Astrocyte (in vitro differentiated cells and primary cell): ENCODE data around the gene F13B.

ENCODE experiments used
- EZH2 ChIP-seq: IDR thresholded peaks from 2 replicates; pipeline ENCODE4 v1.6.1; 2012; ENCODE audit warnings: mild to moderate bottlenecking, low read length, inconsistent platforms; ENCODE audit not compliant: insufficient read depth
- TF ChIP-seq, protein P1 (sequence below): IDR thresholded peaks from 2 replicates; pipeline ENCODE4 v1.5.1; 2011; ENCODE audit warnings: low read depth, mild to moderate bottlenecking, inconsistent platforms, low read length, moderate library complexity; ENCODE audit not compliant: insufficient read depth

DNA sequence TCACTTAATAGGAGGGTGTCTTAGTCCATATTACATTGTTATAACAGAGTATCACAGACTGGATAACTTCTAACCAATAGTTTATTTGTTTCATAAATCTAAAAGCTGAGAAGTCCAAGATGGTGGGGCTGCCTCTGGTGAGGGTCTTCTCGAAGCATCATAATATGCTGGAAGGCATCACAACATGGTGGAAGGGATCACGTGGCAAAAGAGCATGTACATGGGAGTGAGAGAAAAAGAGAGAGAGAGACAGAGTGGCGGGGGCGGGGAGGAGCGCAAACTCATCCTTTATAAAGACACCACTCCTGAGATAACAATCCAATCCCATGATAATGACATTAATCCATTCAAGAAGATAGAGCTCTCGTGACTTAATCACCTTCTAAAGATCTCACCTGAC, 58.2 kb downstream of the F13B start:
- TF ChIP-seq, protein P1, sequence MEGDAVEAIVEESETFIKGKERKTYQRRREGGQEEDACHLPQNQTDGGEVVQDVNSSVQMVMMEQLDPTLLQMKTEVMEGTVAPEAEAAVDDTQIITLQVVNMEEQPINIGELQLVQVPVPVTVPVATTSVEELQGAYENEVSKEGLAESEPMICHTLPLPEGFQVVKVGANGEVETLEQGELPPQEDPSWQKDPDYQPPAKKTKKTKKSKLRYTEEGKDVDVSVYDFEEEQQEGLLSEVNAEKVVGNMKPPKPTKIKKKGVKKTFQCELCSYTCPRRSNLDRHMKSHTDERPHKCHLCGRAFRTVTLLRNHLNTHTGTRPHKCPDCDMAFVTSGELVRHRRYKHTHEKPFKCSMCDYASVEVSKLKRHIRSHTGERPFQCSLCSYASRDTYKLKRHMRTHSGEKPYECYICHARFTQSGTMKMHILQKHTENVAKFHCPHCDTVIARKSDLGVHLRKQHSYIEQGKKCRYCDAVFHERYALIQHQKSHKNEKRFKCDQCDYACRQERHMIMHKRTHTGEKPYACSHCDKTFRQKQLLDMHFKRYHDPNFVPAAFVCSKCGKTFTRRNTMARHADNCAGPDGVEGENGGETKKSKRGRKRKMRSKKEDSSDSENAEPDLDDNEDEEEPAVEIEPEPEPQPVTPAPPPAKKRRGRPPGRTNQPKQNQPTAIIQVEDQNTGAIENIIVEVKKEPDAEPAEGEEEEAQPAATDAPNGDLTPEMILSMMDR, result no peak
- TF ChIP-seq EZH2, result no peak
